K562 (cell line): Measurements from ENCODE around the gene SFRP5. TPM values are rescaled to one million over a fixed set of nuclear protein-coding genes. Genes with fewer than 3 reads are reported as not detected.

Source experiments
- ATF4 ChIP-seq: fragments of 450-650 bp; formaldehyde crosslinking; IDR thresholded peaks from 2 replicates; pipeline ENCODE4 v1.4.0; 2022; ENCODE audit warnings: mild to moderate bottlenecking, moderate library complexity
- CBX3 ChIP-seq, 2 experiments: IDR thresholded peaks; 1 replicate in 1 of 2; 2 replicates in 1 of 2; pipeline ENCODE4 v1.6.1; 2012; ENCODE audit warnings: inconsistent platforms in 2 of 2, low read length in 2 of 2, borderline replicate concordance in 1 of 2, control low read depth in 1 of 2
- DACH1 ChIP-seq: fragments of 450-650 bp; IDR thresholded peaks from 2 replicates; pipeline ENCODE4 v1.6.1; 2018; ENCODE audit not compliant: partially characterized antibody
- ELF4 ChIP-seq: fragments of 450-650 bp; formaldehyde crosslinking; IDR thresholded peaks from 2 replicates; pipeline ENCODE4 v1.4.0; 2022; ENCODE audit warnings: missing genetic modification characterization
- ETV5 ChIP-seq: sonication (generic); formaldehyde crosslinking; IDR thresholded peaks from 2 replicates; pipeline ENCODE4 v1.4.0; 2020; ENCODE audit warnings: low read depth, mild to moderate bottlenecking, missing genetic modification reagents
- GABPB2 ChIP-seq: fragments of 250-450 bp; sonication (Bioruptor Pico); conservative IDR thresholded peaks from 2 replicates; pipeline ENCODE4 v1.5.1; 2021; ENCODE audit warnings: mild to moderate bottlenecking
- HDAC3 ChIP-seq: fragments of 450-650 bp; IDR thresholded peaks from 2 replicates; pipeline ENCODE4 v1.6.1; 2018; ENCODE audit warnings: borderline replicate concordance, mild to moderate bottlenecking, moderate library complexity; ENCODE audit not compliant: partially characterized antibody
- HDGF ChIP-seq: fragments of 450-650 bp; IDR thresholded peaks from 2 replicates; pipeline ENCODE4 v1.6.1; 2016
- POLR2B ChIP-seq: fragments of 450-650 bp; IDR thresholded peaks from 2 replicates; pipeline ENCODE4 v1.6.1; 2018; ENCODE audit warnings: low read depth; ENCODE audit not compliant: partially characterized antibody
- RBM22 ChIP-seq: fragments of 200-400 bp; formaldehyde crosslinking; IDR thresholded peaks from 2 replicates; pipeline ENCODE4 v1.6.1; 2018; ENCODE audit warnings: low read length, low read depth; ENCODE audit not compliant: poor library complexity, severe bottlenecking
- SAP30 ChIP-seq: fragments of 200-600 bp; sonication (generic); IDR thresholded peaks from 2 replicates; pipeline ENCODE4 v1.6.1; 2012; ENCODE audit warnings: borderline replicate concordance, low read depth, mild to moderate bottlenecking, moderate library complexity, low read length, control low read depth, inconsistent platforms; ENCODE audit not compliant: insufficient read depth, poor library complexity, severe bottlenecking
- SMAD3 ChIP-seq: fragments of 450-650 bp; formaldehyde crosslinking; conservative IDR thresholded peaks from 2 replicates; pipeline ENCODE4 v1.4.0; 2020; ENCODE audit warnings: mild to moderate bottlenecking
- SP1 ChIP-seq: sonication (generic); formaldehyde crosslinking; IDR thresholded peaks from 2 replicates; pipeline ENCODE4 v1.8.1; 2022; ENCODE audit warnings: mild to moderate bottlenecking, missing genetic modification reagents
- ZBTB12 ChIP-seq: fragments of 250-450 bp; sonication (Bioruptor Pico); IDR thresholded peaks from 2 replicates; pipeline ENCODE4 v1.4.0; 2020
- ZNF282 ChIP-seq: sonication (generic); formaldehyde crosslinking; IDR thresholded peaks from 2 replicates; pipeline ENCODE4 v1.8.1; 2023; ENCODE audit warnings: missing genetic modification reagents
- polyA plus RNA-seq, 8 experiments: library from polyadenylated mRNA; depleted of rRNA in 4 of 8; stranded (reverse) in 5 of 8; unstranded in 3 of 8; fragments of >200 nt; fragmentation: Nextera tagmentation in 2 of 8; fragmentation: Illumina TruSeq in 1 of 8; extraction: Ambion mirVana in 2 of 8; extraction: Trizol in 1 of 8; gene quantifications; 2 replicates each; pipeline versions ENCODE4 v1.2.1 to v1.2.3, GENCODE V29; 2011 to 2014; ENCODE audit warnings: inconsistent platforms in 1 of 8, missing spikeins in 1 of 8
- total RNA-seq, 7 experiments: library from RNA; depleted of rRNA in 6 of 7; stranded (reverse); fragments of >200 nt in 6 of 7; fragmentation: Illumina TruSeq in 2 of 7; extraction: Trizol in 2 of 7; gene quantifications; 2 replicates each; pipeline versions ENCODE4 v1.2.1 to v1.2.3, GENCODE V29; 2011 to 2021; ENCODE audit warnings: low replicate concordance in 1 of 7
- TF ChIP-seq, protein P1 (sequence below): fragments of 250-450 bp; sonication (Bioruptor Pico); IDR thresholded peaks from 2 replicates; pipeline ENCODE4 v1.5.1; 2021; ENCODE audit warnings: mild to moderate bottlenecking
- TF ChIP-seq, protein P2 (sequence below): fragments of 450-650 bp; IDR thresholded peaks from 2 replicates; pipeline ENCODE4 v1.6.1; 2016
- TF ChIP-seq, protein P3 (sequence below), 3 experiments: fragments of 200-800 bp in 1 of 3; fragments of 250-450 bp in 1 of 3; fragments of 450-650 bp in 1 of 3; sonication (Bioruptor Pico) in 1 of 3; sonication (Bioruptor generic) in 1 of 3; formaldehyde crosslinking in 1 of 3; IDR thresholded peaks; 2 replicates each; pipeline versions ENCODE4 v1.6.1 to v1.8.0; 2016 to 2022; ENCODE audit warnings: mild to moderate bottlenecking in 2 of 3, missing genetic modification characterization in 2 of 3, missing compliant biosample characterization in 1 of 3, moderate library complexity in 1 of 3

SFRP5 gene
- total and polyA plus RNA-seq, 9 of the 15 experiments (the other 6 are each of a cell fraction or from before 2014, with no cell fraction given): 0.07 to 0.29 (median 0.13) TPM; not detected in 3

DNA sequence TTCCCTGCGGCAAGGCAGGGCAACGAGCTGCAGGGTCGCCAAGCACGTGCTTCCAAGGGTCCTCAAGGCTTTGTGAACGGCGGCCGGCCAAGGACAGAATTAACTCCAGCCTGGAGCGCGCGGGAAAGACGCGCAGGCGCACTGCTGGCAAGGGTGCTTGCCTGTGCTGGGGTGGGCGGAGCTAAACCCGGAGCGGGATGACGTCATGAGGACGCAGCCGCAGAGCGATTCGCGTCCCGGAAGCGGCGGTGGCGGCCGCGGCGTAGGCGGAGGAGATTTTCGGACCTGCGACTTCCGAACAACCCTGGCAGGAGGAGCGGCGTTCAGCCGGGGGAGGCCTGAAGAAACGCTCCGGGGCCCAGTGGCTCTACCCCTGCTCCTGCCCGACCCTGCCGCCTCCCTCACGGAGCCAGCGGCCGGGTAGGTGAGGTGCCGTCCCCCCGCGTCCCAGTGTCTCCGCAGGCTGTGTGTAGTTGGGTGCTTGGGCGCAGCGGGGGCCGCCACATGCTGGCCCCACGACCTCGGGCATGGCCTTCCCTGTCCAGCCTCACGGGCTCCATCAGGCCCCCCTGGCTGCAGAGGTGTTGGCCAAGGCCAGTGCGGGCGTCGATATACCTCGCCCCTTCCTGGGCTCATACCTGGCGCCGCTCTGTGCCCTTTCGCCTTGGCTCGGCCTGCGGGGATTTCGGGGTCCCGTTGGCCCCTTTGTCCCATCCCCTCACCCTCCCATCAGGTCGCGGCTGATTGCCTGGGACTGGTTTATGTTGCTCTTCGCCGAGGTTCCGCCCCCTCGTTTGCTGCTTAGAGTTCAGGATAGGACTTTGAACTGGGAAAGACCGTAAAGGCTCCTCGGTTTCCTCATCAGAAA lies 34.7 kb downstream of the SFRP5 start, which contains the start of gene ZFYVE27 (continued):
- TF ChIP-seq SMAD3 (CRISPR knock-in tag) (no peak), HDGF (no peak), SP1 (CRISPR knock-in tag) (peak; percentile 59; the same call in 1 of the 2 replicates), ZNF282 (no peak), ELF4 (no peak), ZBTB12 (CRISPR knock-in tag) (peak; percentile 72), DACH1 (no peak), GABPB2 (CRISPR knock-in tag) (no peak), ETV5 (CRISPR knock-in tag) (peak; percentile 63), HDAC3 (no peak), SAP30 (peak; percentile 81), POLR2B (peak; percentile 77), ATF4 (CRISPR knock-in tag) (no peak), RBM22 (no peak), CBX3 (IDR thresholded peaks at IDR 0.05; ENCODE audit: borderline replicate concordance in 1 of 2, low read length in 2 of 2) (peak in 1 of 2 experiments; percentile 85; a peak in 1 of 3 replicates)
- TF ChIP-seq, protein P1, sequence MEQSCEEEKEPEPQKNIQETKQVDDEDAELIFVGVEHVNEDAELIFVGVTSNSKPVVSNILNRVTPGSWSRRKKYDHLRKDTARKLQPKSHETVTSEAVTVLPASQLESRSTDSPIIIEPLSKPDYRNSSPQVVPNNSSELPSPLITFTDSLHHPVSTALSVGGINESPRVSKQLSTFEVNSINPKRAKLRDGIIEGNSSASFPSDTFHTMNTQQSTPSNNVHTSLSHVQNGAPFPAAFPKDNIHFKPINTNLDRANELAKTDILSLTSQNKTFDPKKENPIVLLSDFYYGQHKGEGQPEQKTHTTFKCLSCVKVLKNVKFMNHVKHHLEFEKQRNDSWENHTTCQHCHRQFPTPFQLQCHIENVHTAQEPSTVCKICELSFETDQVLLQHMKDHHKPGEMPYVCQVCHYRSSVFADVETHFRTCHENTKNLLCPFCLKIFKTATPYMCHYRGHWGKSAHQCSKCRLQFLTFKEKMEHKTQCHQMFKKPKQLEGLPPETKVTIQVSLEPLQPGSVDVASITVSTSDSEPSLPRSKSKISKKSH (CRISPR knock-in tag): no peak
- TF ChIP-seq, protein P2, sequence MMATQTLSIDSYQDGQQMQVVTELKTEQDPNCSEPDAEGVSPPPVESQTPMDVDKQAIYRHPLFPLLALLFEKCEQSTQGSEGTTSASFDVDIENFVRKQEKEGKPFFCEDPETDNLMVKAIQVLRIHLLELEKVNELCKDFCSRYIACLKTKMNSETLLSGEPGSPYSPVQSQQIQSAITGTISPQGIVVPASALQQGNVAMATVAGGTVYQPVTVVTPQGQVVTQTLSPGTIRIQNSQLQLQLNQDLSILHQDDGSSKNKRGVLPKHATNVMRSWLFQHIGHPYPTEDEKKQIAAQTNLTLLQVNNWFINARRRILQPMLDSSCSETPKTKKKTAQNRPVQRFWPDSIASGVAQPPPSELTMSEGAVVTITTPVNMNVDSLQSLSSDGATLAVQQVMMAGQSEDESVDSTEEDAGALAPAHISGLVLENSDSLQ: no peak
- TF ChIP-seq, protein P3, sequence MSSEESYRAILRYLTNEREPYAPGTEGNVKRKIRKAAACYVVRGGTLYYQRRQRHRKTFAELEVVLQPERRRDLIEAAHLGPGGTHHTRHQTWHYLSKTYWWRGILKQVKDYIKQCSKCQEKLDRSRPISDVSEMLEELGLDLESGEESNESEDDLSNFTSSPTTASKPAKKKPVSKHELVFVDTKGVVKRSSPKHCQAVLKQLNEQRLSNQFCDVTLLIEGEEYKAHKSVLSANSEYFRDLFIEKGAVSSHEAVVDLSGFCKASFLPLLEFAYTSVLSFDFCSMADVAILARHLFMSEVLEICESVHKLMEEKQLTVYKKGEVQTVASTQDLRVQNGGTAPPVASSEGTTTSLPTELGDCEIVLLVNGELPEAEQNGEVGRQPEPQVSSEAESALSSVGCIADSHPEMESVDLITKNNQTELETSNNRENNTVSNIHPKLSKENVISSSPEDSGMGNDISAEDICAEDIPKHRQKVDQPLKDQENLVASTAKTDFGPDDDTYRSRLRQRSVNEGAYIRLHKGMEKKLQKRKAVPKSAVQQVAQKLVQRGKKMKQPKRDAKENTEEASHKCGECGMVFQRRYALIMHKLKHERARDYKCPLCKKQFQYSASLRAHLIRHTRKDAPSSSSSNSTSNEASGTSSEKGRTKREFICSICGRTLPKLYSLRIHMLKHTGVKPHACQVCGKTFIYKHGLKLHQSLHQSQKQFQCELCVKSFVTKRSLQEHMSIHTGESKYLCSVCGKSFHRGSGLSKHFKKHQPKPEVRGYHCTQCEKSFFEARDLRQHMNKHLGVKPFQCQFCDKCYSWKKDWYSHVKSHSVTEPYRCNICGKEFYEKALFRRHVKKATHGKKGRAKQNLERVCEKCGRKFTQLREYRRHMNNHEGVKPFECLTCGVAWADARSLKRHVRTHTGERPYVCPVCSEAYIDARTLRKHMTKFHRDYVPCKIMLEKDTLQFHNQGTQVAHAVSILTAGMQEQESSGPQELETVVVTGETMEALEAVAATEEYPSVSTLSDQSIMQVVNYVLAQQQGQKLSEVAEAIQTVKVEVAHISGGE (CRISPR knock-in tag; IDR thresholded peaks at IDR 0.05): peak in 1 of 3 experiments; percentile 65; a peak in 2 of 6 replicates
